ENCODE data around the gene MAST3. TPM values are rescaled to one million over a fixed set of nuclear protein-coding genes. Genes with fewer than 3 reads are reported as not detected.

MAST3 gene
- total and polyA plus RNA-seq, 2 of the 13 experiments (the other 11 are each of a cell fraction or from before 2014, with no cell fraction given), result 4.1 to 4.6 TPM

- POLR2A ChIA-PET, result interaction anchor here (1.3 to 3.1 kb wide), 8 partner anchors 9 to 74 kb away, joined by 4 to 18 read pairs (median 7); no protein-coding TSS in a partner anchor
- BruUV-seq (replicated peaks), result no TSS peak
- intact Hi-C loops (cut with micrococcal nuclease; ENCODE audit: unreplicated experiment), result no loop called here
Measured at GRCh38 chr19:18150776-18151624, 53.4 kb downstream of the MAST3 start.

More at GRCh38 chr19:18150776-18151624, 53.4 kb downstream of the MAST3 start:
- FAIRE-seq, result no peak
- no peak overlapping the region; a peak in 1 of 6 replicates for H3K4me3 ChIP-seq (replicated peaks in 1 of 3; ENCODE audit: insufficient read depth in 1 of 3, low read depth in 2 of 3, low read length in 3 of 3)
- H3K9ac ChIP-seq (ENCODE audit: insufficient read depth, low read depth, low read length), result peak overlapping the region; percentile 87; the same call in 1 of the 2 replicates
- in situ Hi-C loops (cut with HindIII; ENCODE audit: extremely low pct_ligation_motif_present, low pct_unique_long_range_greater_than_20kb), result loop anchor here (5.0 kb wide), 1 partner anchor 39 kb away; no protein-coding TSS in a partner anchor
- TF ChIP-seq NRL (CRISPR knock-in tag; IDR thresholded peaks at IDR 0.05; ENCODE audit: borderline replicate concordance), result no peak
- TF ChIP-seq, protein P1, sequence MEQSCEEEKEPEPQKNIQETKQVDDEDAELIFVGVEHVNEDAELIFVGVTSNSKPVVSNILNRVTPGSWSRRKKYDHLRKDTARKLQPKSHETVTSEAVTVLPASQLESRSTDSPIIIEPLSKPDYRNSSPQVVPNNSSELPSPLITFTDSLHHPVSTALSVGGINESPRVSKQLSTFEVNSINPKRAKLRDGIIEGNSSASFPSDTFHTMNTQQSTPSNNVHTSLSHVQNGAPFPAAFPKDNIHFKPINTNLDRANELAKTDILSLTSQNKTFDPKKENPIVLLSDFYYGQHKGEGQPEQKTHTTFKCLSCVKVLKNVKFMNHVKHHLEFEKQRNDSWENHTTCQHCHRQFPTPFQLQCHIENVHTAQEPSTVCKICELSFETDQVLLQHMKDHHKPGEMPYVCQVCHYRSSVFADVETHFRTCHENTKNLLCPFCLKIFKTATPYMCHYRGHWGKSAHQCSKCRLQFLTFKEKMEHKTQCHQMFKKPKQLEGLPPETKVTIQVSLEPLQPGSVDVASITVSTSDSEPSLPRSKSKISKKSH (CRISPR knock-in tag; IDR thresholded peaks at IDR 0.05; ENCODE audit: borderline replicate concordance), result no peak
- TF ChIP-seq POLR2A (IDR thresholded peaks at IDR 0.05; ENCODE audit: insufficient read depth in 1 of 2, low read depth in 2 of 2, low read length in 2 of 2), result peak in 1 of 2 experiments; percentile 34; a peak in 2 of 4 replicates
- peak; percentile 25; the same call in 1 of the 2 replicates for TF ChIP-seq ZKSCAN1 (IDR thresholded peaks at IDR 0.05; ENCODE audit: low read length)
- TF ChIP-seq, protein P2, sequence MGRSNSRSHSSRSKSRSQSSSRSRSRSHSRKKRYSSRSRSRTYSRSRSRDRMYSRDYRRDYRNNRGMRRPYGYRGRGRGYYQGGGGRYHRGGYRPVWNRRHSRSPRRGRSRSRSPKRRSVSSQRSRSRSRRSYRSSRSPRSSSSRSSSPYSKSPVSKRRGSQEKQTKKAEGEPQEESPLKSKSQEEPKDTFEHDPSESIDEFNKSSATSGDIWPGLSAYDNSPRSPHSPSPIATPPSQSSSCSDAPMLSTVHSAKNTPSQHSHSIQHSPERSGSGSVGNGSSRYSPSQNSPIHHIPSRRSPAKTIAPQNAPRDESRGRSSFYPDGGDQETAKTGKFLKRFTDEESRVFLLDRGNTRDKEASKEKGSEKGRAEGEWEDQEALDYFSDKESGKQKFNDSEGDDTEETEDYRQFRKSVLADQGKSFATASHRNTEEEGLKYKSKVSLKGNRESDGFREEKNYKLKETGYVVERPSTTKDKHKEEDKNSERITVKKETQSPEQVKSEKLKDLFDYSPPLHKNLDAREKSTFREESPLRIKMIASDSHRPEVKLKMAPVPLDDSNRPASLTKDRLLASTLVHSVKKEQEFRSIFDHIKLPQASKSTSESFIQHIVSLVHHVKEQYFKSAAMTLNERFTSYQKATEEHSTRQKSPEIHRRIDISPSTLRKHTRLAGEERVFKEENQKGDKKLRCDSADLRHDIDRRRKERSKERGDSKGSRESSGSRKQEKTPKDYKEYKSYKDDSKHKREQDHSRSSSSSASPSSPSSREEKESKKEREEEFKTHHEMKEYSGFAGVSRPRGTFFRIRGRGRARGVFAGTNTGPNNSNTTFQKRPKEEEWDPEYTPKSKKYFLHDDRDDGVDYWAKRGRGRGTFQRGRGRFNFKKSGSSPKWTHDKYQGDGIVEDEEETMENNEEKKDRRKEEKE (IDR thresholded peaks at IDR 0.05), result no peak
- 0 out of 2 replicates have a peak, but pooled peaks have one; percentile 2 for TF ChIP-seq POLR2G (IDR thresholded peaks at IDR 0.05; ENCODE audit: low read depth, low read length)
- TF ChIP-seq, protein P3, sequence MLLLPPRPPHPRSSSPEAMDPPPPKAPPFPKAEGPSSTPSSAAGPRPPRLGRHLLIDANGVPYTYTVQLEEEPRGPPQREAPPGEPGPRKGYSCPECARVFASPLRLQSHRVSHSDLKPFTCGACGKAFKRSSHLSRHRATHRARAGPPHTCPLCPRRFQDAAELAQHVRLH (CRISPR knock-in tag; IDR thresholded peaks at IDR 0.05; ENCODE audit: borderline replicate concordance, low read depth), result no peak
- TF ChIP-seq ZNF333 (CRISPR knock-in tag; IDR thresholded peaks at IDR 0.05; ENCODE audit: borderline replicate concordance), result no peak
- TF ChIP-seq MEIS2 (CRISPR knock-in tag; IDR thresholded peaks at IDR 0.05), result no peak
- peak; percentile 61; the same call in 1 of the 2 replicates for TF ChIP-seq SP4 (CRISPR knock-in tag; IDR thresholded peaks at IDR 0.05)
- no peak for TF ChIP-seq SMAD3 (CRISPR knock-in tag; IDR thresholded peaks at IDR 0.05)
- TF ChIP-seq CREB1 (IDR thresholded peaks at IDR 0.05), result no peak
- 0 out of 2 replicates have a peak, but pooled peaks have one; percentile 7 for TF ChIP-seq CREB1 (CRISPR knock-in tag; IDR thresholded peaks at IDR 0.05)
- peak; percentile 81; the same call in 1 of the 2 replicates for TF ChIP-seq ZNF768 (CRISPR knock-in tag; IDR thresholded peaks at IDR 0.05)
- 0 out of 2 replicates have a peak, but pooled peaks have one; percentile 26 for TF ChIP-seq FLYWCH1 (CRISPR knock-in tag; IDR thresholded peaks at IDR 0.05)
- TF ChIP-seq HES4 (CRISPR knock-in tag; IDR thresholded peaks at IDR 0.05; ENCODE audit: borderline replicate concordance), result 0 out of 2 replicates have a peak, but pooled peaks have one; percentile 28
- TF ChIP-seq, protein P4, sequence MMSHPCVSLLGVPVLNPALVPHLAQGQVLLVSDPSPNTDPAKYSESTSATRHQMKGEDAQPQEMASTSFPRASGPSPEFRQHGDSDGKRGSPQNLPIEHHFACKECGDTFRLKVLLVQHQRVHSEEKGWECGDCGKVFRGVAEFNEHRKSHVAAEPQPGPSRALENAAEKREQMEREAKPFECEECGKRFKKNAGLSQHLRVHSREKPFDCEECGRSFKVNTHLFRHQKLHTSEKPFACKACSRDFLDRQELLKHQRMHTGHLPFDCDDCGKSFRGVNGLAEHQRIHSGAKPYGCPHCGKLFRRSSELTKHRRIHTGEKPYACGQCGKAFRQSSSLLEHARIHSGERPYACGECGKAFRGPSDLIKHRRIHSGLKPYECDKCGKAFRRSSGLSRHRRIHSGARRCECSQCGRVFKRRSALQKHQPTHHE (CRISPR knock-in tag; IDR thresholded peaks at IDR 0.05; ENCODE audit: borderline replicate concordance), result no peak
- no peak for ATAC-seq
- peaks cover 38% of the 10 kb centered on the region for H3K4me1 ChIP-seq (ENCODE audit: insufficient read depth, low read length)
- WGBS (ENCODE audit: low lambda C conversion rate), result 91% methylated on average over 13 of the region's 18 CpGs
- 0 out of 2 replicates have a peak, but pooled peaks cover 3% of the 10 kb centered on the region for H4K20me1 ChIP-seq (ENCODE audit: insufficient read depth, low read length)
- peak overlapping the region; percentile 94 for H3K27ac ChIP-seq (ENCODE audit: extremely low read length, insufficient read depth, low read length)
- CTCF ChIA-PET (ENCODE audit: low intra/inter-chr PET ratio, low total read pairs), result no interaction called here
- DNase-seq (ENCODE audit: low spot score), result no peak
- peaks cover 8 to 17% of the 10 kb centered on the region in 2 experiments; a peak in 4 of 5 replicates for H3K36me3 ChIP-seq (replicated peaks in 1 of 2; ENCODE audit: control insufficient read depth in 1 of 2, insufficient read depth in 2 of 2, low read length in 2 of 2)
- H3K79me2 ChIP-seq (ENCODE audit: insufficient read depth, low read length), result peaks cover 13% of the 10 kb centered on the region
- no peaks in the 10 kb centered on the region for H3K9me3 ChIP-seq (ENCODE audit: low read length)
- H3K4me2 ChIP-seq (ENCODE audit: low read depth, low read length), result peak overlapping the region; percentile 91
- no peaks in the 10 kb centered on the region; a peak in 1 of 5 replicates for H3K27me3 ChIP-seq (ENCODE audit: control insufficient read depth in 1 of 2, insufficient read depth in 2 of 2, low read length in 2 of 2)
- no peak overlapping the region for H2AFZ ChIP-seq (ENCODE audit: low read length)

Data from HepG2 (cell line).